ENCODE results near the gene FAAP20.

Gene FAAP20

GRCh38 chr1:2194898-2195673 lies 514 bp upstream of the FAAP20 start:
- peak; percentile 67 to 72 for DNase-seq (ENCODE audit: low read depth in 2 of 2)

GRCh38 chr1:2193514-2194281 lies 874 bp downstream of the FAAP20 start:
- DNase-seq (ENCODE audit: low read depth in 2 of 2), result no peak

DNA sequence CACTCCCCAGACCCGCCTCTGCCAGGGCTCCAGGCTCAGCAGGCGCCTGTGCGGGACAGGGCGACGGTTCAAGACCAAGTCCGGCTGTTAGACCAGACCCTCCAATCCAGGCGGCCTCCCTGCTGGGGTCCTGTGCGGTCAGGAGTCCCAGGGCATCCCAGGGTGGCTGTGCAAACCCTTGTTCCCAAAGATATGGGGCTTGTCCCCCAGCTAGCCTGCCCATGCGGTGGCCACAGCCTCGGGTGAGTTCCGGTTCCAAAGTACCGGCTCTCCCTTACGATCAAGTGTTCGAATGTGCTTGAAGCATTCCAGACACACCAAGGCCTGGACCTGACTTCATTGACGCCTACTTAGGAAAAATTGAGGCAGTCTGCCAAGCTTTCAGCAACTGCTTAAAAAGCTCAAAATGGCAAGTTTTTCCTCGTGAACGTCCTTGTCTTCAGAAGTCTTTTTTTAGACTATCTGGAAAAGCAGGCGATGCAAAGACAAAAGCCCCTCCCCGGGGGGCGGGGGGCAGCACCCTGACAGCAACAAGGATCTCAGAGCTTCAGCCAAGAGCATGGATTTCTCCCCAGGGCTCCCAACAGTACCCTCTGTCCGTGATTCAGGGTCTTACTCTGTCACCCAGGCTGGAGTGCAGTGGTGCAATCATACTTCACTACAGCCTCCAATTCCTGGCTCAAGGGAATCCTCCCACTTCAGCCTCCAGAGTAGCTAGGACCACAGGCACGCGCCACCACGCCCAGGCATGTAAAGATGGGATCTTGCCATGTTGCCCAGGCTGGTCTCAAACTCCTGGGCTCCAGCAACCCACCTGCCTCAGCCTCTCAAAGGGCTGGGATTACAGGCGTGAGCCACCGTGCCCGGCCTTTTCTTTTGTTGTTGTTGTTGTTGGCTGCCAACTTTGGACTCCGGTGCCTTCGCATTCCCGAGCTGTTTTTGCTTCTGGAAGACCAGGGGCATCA lies 2.3 kb downstream of the FAAP20 start:
- no peak for DNase-seq (ENCODE audit: low read depth in 2 of 2)

- DNase-seq (ENCODE audit: low read depth in 2 of 2), result no peak
Observed at GRCh38 chr1:2190491-2190976, 4.0 kb downstream of the FAAP20 start.

DNA sequence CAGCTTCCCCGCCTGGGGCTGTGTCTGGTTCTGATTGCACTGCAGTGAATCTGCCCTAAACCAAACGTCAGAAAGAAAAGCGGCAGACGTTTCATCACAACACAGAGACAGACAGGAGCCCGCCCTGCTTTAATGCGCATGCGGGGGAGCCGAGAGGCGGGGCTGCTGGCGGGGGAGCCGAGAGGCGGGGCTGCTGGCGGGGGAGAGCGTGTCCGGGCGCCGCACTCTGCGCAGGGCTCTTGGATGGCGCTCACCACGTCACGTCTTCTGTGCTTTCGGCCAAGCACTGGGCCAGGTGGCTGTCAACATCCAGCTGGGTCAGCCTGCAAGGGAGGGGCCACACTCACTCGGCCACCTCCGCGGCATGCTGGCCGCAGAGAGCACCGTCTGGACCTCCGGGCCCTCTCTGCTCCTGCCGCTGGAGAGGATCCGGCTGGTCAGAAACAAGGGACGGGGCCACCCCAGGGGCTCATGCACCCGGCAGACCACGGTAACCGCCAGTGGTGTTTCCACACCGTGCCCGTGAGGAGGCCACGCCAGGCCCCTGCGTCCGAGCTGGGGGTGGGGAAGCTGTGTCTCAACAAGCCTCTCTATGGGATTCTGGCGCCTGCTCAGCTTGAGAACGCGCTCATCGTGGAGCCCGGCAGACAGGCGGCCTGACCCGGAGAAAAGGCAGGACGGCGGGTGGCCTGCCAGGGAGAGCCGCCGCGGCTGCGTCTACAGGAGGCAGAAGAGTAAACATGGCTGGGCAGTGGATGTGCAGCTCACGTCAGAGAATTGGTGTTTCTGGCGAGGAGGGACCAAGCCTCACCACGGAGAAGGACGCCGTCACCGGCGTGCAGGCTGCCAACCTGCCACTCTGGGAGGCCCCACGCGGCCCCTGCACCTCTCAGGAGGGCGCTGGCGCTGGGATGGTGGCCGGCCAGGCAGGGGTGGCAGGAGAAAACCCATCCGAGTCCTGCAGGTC lies 4.8 kb downstream of the FAAP20 start:
- peak; percentile 76 to 77 for DNase-seq (ENCODE audit: low read depth in 2 of 2)

- no peak for DNase-seq (ENCODE audit: low read depth in 2 of 2)
Observed at GRCh38 chr1:2188336-2188735, 6.2 kb downstream of the FAAP20 start.

- DNase-seq (ENCODE audit: low read depth in 2 of 2), result no peak
Observed at GRCh38 chr1:2187619-2188018, 7.0 kb downstream of the FAAP20 start.

GRCh38 chr1:2186901-2187300 lies 7.7 kb downstream of the FAAP20 start:
- DNase-seq (ENCODE audit: low read depth in 2 of 2), result no peak

DNA sequence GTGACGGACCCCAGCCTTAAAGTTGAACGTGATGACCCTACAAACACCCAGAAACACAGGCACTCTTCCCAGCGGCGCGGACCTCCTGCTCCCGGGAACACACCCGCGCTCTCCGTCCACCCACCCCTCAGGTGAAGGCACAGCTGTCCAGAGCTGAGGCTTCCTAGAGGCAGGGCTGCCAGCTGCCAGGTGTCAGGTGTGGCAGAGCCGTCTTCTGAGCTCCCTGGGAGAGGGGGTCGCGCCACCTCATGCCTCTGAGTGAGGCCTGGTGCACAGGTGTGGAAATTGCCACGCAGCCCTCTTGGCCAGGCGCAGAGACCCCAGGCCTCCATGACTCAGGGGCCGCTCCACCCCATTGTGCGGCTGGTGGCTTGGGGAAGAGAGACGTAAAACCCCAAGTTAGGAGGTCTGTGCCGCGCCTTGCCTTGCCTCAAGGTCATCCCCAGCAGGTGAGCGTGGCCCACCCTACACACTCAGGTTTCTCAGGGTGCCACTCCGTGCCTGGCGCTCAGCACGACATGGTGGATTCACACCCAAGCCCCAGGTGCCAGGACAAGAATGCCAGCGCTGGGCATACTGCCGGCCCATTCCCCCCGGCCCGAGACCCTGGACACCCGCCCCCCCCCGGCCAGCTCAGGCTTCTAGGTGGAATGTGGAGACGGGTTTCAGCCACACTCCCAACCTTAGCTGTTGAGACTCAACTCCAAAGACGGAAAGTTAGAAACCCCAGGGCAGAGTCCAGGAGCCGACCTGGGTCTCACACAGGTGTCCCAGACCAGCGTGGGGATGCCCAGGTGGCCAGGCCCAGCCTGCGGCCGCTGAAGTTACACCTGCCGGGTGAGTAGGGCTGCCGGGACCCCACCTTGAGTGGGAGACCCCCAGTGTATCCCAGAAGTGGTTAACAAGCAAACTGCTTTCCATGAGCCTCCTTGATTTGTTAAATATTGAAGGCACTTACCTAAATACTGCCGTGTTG lies 8.4 kb downstream of the FAAP20 start:
- DNase-seq (ENCODE audit: low read depth in 2 of 2), result no peak

DNA sequence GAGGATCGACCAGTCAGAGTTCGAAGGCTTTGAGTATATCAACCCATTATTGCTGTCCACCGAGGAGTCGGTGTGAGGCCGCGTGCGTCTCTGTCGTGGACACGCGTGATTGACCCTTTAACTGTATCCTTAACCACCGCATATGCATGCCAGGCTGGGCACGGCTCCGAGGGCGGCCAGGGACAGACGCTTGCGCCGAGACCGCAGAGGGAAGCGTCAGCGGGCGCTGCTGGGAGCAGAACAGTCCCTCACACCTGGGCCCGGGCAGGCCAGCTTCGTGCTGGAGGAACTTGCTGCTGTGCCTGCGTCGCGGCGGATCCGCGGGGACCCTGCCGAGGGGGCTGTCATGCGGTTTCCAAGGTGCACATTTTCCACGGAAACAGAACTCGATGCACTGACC lies 9.6 kb downstream of the FAAP20 start:
- DNase-seq (ENCODE audit: low read depth in 2 of 2), result no peak

- DNase-seq (ENCODE audit: low read depth in 2 of 2), result no peak
Observed at GRCh38 chr1:2184531-2184930, 10.0 kb downstream of the FAAP20 start.

DNA sequence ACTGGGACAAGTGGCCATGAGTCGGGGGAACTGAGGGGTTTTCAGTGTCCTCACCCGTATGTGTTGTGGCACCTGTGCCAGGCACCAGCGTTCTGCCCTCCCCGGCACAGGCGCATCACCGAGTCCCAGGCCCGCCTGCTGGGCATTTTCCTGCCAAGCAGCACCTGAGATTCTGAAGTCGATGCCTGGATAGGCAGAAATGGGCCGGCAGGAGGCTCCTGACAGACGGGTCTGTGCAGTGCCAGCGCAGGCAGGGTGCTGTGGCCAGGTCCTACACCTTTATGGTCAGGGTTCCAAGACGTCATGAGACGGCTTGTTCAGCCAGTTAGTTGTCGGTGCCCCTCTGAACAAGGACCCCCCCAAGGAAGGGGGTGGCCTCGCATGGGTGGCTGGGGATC lies 10.6 kb downstream of the FAAP20 start:
- DNase-seq (ENCODE audit: low read depth in 2 of 2), result no peak

DNA sequence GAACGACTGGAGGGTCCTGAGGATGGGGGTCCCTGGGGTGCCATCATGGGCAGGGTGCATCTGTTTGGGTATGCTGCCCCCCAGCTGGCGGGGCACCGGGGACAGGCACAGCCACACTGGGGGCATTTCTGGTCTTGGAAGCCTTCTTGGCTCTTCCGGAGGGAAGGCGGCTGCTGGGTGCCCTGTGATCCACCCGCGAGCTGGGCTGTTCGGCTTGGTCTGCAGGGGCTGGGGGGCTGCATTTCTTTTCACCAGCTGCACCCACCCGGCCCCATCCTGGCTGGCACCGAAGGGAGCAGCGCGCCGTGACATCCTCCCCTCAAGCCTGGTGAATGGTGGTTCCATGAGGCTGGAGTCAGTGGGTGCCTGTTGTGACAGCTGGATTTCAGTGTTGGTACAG lies 12.2 kb downstream of the FAAP20 start:
- no peak for DNase-seq (ENCODE audit: low read depth in 2 of 2)

DNA sequence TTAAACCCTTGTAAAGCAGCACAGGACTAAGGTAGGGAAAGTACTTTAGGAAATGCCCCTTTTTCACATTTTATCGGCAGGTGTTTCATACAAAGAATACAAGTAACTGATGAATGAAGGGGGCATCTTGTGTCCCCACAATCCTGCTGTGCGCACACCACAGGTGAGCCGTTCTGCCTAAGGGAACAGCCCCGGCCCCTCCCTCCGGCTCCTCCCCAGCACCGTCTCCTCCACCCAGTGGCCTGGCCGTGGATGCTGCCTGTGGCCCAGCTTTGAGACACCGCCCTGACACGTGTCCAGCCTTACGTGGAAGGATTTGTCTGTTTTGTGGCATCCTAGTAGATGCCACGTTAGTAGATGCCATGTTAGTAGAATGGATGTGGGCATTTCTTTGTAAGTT lies 12.8 kb downstream of the FAAP20 start:
- DNase-seq (ENCODE audit: low read depth in 2 of 2), result no peak

- DNase-seq (ENCODE audit: low read depth in 2 of 2), result no peak
Observed at GRCh38 chr1:2181271-2181670, 13.3 kb downstream of the FAAP20 start.

DNA sequence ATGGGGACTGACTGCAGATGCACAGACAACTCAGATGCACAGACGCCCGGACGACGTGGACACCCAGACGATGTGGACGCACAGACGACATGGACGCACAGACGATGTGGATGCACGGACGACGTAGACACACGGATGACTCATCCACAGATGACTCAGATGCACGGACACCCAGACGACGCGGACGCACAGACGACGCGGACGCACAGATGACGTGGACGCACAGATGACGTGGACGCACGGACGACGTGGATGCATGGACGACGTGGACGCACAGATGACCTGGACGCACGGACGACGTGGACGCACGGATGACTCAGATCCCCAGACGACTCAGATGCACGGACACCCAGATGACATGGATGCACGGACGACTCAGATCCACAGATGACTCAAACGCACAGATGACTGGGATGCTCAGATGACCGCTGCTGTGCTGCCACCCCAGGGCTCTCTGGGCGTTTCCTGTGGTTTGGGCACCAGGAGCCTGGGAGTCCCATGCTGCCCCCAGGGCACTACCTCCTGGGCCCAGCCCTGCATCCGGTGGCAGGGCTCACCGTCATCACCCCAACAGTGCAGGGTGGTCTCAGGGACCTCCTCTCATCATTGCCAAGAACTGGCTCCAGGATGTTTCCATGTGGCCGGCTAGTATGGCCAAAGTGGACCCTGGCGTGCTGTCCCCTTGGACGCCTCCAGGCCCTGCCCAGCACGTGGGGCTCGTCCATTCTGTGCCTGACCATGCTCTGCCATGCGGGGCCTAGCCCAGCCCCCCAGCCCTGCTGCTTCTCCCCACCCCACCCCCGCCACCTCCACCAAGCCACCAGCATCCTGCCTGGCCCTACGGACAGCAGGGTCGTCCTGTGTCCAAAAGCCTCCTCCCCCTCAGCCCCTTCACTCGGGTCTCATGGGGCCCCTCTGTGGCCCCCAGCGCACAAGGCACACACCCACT lies 14.0 kb downstream of the FAAP20 start:
- no peak for DNase-seq (ENCODE audit: low read depth in 2 of 2)

DNA sequence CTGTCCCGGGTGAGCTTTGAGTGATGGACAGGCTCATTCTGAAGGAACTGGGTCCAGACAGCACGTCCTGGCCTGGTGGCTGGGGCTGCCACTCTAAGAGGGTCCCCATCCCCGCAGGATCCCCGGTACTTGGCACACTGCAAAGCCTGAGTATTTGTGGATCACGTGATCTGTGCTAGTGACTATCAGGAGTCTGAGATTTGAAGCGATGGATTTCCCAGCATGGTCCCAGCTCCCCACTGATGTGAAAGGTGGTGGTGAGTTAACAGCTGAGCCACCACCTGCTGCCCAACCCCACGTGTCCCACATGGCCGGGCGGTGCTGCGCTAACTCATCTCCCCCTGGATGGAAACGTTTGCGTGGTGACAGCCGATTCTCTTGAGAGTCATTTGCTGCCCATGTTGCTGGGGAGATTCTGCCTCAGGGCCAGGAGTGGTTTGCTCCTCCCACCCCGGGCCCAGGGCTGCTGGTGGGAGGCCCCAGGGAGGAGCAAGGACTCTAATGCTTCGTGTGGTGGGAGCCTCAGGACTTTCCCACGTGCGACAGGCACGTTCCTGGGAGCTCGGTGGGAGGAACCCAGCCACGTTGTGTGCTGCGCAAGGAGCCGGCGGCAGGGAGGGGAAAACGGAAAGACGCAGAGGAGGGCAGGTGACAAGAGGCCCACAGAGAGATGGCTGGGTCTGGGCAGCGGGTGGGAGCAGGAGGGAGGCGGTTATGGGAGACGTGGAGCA lies 15.1 kb downstream of the FAAP20 start:
- DNase-seq (ENCODE audit: low read depth in 2 of 2), result no peak

DNA sequence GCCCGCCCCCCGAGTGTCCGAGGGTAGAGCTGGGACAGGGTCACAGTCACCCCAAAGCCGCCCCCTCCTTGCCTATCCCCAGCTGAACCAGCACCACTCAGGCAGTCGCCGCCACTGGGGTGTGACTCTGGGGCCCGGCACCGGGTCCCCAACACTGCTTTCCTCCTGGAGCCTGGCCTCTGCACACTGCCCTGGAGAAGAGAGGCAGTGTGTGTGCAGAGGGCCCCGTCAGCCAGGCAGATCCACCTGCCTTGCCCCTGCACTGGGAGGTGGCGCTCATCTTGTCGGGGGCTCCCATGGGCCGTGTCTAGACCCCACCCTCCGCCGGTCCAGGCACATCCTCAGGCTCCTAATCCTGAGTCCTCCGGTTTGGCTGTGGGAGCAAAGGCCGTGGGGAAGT lies 15.7 kb downstream of the FAAP20 start:
- no peak for DNase-seq (ENCODE audit: low read depth in 2 of 2)
